K562 (cell line): ENCODE data around the gene PNPO. TPM values are rescaled to one million over a fixed set of nuclear protein-coding genes. Genes with fewer than 3 reads are reported as not detected.
A peak's percentile ranks its signal among the peaks of the same experiment; 100 is the strongest.

Experiments
- BRD9 ChIP-seq: fragments of 450-650 bp; IDR thresholded peaks from 2 replicates; pipeline ENCODE4 v1.6.1; 2018; ENCODE audit warnings: low read depth; ENCODE audit not compliant: partially characterized antibody
- ESRRA ChIP-seq: fragments of 450-650 bp; IDR thresholded peaks from 2 replicates; pipeline ENCODE4 v1.6.1; 2014; ENCODE audit warnings: low read depth, mild to moderate bottlenecking, moderate library complexity, borderline replicate concordance
- MAFF ChIP-seq: IDR thresholded peaks from 2 replicates; pipeline ENCODE4 v1.6.1; 2012; ENCODE audit warnings: low read length, improper control_type of control experiment
- PKNOX1 ChIP-seq: fragments of 450-650 bp; IDR thresholded peaks from 2 replicates; pipeline ENCODE4 v1.6.1; 2016
- POLR2A ChIP-seq: fragments of 450-650 bp; conservative IDR thresholded peaks from 2 replicates; pipeline ENCODE4 v1.6.1; 2016
- ZEB2 ChIP-seq: fragments of 450-650 bp; IDR thresholded peaks from 2 replicates; pipeline ENCODE4 v1.6.1; 2016
- ZKSCAN1 ChIP-seq: fragments of 150-350 bp; IDR thresholded peaks from 2 replicates; pipeline ENCODE4 v1.6.1; 2016; ENCODE audit warnings: low read depth, low read length
- ZNF143 ChIP-seq: sonication (generic); formaldehyde crosslinking; IDR thresholded peaks from 2 replicates; pipeline ENCODE4 v1.9.0; 2022; ENCODE audit warnings: mild to moderate bottlenecking, missing genetic modification reagents
- polyA plus RNA-seq, 8 experiments: library from polyadenylated mRNA; depleted of rRNA in 4 of 8; stranded (reverse) in 5 of 8; unstranded in 3 of 8; fragments of >200 nt; fragmentation: Nextera tagmentation in 2 of 8; fragmentation: Illumina TruSeq in 1 of 8; extraction: Ambion mirVana in 2 of 8; extraction: Trizol in 1 of 8; gene quantifications; 2 replicates each; pipeline versions ENCODE4 v1.2.1 to v1.2.3, GENCODE V29; 2011 to 2014; ENCODE audit warnings: inconsistent platforms in 1 of 8, missing spikeins in 1 of 8
- total RNA-seq, 7 experiments: library from RNA; depleted of rRNA in 6 of 7; stranded (reverse); fragments of >200 nt in 6 of 7; fragmentation: Illumina TruSeq in 2 of 7; extraction: Trizol in 2 of 7; gene quantifications; 2 replicates each; pipeline versions ENCODE4 v1.2.1 to v1.2.3, GENCODE V29; 2011 to 2021; ENCODE audit warnings: low replicate concordance in 1 of 7
- TF ChIP-seq, protein P1 (sequence below): fragments of 450-650 bp; formaldehyde crosslinking; IDR thresholded peaks from 2 replicates; pipeline ENCODE4 v1.4.0; 2020; ENCODE audit warnings: mild to moderate bottlenecking, moderate library complexity

Gene PNPO
- total and polyA plus RNA-seq, 9 of the 15 experiments (the other 6 are each of a cell fraction or from before 2014, with no cell fraction given): 16.6 to 39.0 (median 27.4) TPM

DNA sequence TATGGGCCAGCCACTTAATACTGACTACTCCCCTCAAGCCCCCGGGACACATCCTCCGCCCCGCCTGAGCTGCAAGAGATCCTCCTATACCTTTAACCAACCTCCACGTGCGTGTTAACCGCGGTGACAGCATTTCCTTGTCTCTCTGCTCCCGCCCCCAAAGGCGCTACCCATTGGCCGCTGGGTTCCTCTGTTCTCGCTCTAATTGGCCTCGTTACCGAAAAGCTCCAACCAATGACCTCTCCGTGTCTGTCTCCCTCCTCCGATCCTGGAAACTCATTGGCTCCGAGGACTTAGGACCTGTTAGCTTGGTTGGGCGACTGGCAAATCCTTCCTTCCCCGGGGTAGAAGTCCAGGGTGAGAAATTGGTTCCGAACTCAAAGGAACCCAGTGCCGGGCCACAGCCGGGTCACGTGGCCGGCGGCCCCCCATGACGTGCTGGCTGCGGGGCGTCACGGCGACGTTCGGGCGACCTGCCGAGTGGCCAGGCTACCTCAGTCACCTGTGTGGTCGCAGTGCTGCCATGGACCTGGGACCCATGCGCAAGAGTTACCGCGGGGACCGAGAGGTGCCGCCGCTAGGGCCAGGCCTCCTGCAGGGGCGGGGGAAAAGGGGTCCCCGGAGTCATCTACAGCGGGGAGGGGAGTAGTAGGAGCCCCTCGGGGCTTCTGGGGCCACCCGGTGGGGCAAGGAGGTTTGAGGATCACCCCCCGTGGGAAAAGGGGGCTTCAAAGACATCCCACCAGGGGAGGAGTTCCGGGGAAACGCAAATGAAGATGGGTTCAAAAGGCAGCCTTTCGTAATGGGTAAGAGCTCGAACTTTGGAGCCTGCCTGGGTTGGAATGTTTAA is at the start of gene PNPO (continued):
- TF ChIP-seq ZKSCAN1 (0 out of 2 replicates have a peak, but pooled peaks have one; percentile 48), ZNF143 (no peak), POLR2A (peak; percentile 83), MAFF (peak; percentile 14; the same call in 1 of the 2 replicates), ZEB2 (peak; percentile 44; the same call in 1 of the 2 replicates), BRD9 (peak; percentile 16), ESRRA (peak; percentile 23), PKNOX1 (peak; percentile 89)
- TF ChIP-seq, protein P1, sequence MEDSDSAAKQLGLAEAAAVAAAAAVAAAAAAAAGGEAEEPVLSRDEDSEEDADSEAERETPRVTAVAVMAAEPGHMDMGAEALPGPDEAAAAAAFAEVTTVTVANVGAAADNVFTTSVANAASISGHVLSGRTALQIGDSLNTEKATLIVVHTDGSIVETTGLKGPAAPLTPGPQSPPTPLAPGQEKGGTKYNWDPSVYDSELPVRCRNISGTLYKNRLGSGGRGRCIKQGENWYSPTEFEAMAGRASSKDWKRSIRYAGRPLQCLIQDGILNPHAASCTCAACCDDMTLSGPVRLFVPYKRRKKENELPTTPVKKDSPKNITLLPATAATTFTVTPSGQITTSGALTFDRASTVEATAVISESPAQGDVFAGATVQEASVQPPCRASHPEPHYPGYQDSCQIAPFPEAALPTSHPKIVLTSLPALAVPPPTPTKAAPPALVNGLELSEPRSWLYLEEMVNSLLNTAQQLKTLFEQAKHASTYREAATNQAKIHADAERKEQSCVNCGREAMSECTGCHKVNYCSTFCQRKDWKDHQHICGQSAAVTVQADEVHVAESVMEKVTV (CRISPR knock-in tag): no peak
